Activated CD8-positive, alpha-beta memory T cell treated with anti-CD3 and anti-CD28 coated beads for 48 hours (primary cell): ENCODE data around the gene TTBK2.
"Not testable (repeated sequence)": the region's sequence is repeated elsewhere in the genome, so short reads cannot be mapped to it uniquely, and the experiment has no call there.

Experiments
- DNase-seq, 3 experiments: peaks; one replicate each; pipeline ENCODE4 v3.0.0-alpha.2; 2020; ENCODE audit warnings: low read depth in 2 of 3, low spot score in 2 of 3

Gene TTBK2

DNA sequence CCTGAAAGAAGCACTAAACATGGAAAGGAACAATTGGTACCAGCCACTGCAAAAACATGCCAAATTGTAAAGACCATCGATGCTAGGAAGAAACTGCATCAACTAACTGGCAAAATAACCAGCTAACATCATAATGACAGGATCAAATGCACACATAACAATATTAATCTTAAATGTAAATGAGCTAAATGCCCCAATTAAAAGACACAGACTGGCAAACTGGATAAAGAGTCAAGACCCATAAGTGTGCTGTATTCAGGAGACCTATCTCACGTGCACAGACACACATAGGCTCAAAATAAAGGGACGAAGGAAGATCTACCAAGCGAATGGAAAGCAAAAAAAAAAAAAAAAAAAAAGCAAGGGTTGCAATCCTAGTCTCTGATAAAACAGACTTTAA, 154.5 kb downstream of the TTBK2 start:
- DNase-seq: not testable (repeated sequence)

- not testable (repeated sequence) for DNase-seq
Observed at GRCh38 chr15:42764154-42764731, 156.3 kb downstream of the TTBK2 start.

GRCh38 chr15:42761813-42762212, 158.8 kb downstream of the TTBK2 start:
- not testable (repeated sequence) for DNase-seq

DNA sequence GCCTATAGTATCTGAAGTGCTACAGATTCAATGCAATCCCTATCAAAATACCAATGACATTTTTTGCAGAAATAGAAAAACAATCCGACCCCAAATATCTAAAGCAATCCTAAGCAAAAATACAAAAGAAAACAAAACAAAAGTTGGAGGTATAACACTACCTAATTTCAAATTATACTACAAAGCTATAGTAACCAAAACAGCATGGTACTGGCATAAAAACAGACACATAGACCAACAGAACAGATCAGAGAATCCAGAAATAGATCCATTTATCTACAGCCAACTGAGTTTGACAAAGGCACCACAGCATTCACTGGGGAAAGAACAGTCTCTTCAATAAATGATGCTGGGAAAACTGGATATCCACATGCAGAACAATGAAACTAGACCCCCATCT, 159.8 kb downstream of the TTBK2 start:
- DNase-seq: no peak

GRCh38 chr15:42759093-42759492, 161.5 kb downstream of the TTBK2 start:
- no peak for DNase-seq

DNA sequence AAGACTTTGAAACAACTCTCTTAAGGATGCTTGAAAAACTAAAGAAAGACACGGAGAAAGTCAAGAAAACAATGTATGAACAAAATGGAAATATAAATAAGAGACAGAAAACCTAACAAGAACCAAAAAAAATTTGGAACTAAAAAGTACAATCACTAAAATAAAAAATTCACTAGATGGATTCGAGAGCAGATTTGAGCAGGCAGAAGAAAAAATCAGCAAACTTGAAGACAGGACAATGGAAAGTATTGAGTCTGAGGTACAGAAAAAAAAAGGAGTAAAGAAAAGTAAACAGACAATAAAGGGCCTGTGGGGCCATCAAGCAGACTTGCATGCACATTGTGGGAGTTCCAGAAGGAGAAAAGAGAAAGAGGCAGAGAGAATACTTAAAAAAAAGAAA, 170.3 kb downstream of the TTBK2 start:
- DNase-seq: no peak

- no peak for DNase-seq
Observed at GRCh38 chr15:42749266-42749665, 171.3 kb downstream of the TTBK2 start.

DNA sequence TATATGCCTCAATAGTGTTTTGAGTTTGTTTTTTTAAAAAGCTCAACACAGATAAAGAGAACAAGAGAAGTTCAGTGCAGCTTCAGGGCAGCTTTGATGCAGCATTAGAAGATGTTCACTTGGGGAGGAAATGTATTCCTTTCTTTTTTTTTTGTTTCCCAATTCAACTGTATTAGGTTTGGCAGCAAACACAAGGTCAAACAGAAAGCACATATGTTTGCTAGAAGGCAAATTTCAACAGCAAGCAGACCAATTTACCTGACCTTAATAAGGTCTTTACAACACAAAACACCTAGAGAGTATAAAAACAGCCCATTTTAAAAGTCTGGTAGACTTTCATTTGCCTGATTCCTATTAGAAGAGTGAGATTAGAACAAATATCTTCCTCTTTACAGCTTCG, 176.4 kb downstream of the TTBK2 start:
- no peak for DNase-seq

DNA sequence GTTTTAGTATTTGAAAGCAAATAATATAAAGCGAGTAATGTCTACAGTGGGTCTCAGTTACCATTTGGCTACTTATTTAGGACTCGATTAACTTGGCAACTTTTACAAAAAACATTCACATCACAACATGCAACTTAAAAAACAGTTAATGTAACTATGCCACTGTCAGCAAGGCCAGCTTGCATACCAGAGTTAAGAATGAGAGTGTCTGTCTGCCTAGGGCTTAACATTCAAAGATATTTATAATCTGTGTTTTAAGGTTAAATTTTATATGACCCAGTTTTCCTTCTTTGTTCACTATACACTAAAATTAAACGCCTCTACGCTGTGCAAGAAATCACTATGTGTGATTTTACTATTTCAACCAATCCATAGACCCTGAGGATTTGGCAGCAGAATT, 178.4 kb downstream of the TTBK2 start:
- no peak for DNase-seq

GRCh38 chr15:42741710-42742109, 178.9 kb downstream of the TTBK2 start:
- no peak for DNase-seq

GRCh38 chr15:42737529-42738328, 182.8 kb downstream of the TTBK2 start:
- DNase-seq: no peak

DNA sequence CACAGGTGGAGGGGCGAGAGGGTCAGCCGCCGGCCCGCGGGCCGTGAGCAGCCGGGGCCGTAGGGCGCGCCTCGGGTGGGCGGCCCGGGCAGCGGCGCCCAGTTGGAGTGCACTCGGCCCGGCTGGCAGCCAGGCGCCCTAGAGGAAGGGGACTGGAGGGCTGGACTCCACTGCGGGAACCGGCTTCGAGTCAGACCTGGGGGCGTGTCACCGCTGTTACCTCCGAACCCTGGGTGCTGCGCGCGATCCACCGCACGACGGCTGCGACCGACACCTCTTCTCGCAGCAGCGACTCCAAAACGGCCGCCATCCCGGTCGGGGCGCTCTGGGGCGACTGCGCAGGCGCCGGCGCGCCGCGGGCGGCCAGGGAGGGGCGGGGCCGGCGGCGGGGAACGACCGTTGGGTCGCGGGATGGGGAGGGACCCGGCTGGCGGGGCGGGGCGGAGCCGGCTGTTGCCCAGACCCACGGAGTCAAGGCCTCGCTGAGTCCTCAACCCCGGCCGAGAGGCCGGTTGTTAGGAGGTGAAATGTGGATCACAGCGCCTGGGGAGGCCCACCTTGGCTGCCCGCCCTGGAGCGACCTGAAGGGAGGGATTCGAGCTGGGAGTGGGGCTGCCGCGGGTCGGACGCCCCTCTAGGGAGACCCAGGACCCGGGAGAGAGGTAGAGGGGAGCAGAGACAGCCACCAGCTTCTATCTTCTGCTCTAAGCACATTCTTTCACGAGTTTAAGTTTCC, 183.6 kb downstream of the TTBK2 start, which contains the start of gene CDAN1:
TSS of gene CDAN1 (minus strand) at position 336 of the 736 bp plus-strand sequence. CDS start at position 310, 26 bp downstream.
- peak; percentile 84 to 93 (median 87) for DNase-seq

DNA sequence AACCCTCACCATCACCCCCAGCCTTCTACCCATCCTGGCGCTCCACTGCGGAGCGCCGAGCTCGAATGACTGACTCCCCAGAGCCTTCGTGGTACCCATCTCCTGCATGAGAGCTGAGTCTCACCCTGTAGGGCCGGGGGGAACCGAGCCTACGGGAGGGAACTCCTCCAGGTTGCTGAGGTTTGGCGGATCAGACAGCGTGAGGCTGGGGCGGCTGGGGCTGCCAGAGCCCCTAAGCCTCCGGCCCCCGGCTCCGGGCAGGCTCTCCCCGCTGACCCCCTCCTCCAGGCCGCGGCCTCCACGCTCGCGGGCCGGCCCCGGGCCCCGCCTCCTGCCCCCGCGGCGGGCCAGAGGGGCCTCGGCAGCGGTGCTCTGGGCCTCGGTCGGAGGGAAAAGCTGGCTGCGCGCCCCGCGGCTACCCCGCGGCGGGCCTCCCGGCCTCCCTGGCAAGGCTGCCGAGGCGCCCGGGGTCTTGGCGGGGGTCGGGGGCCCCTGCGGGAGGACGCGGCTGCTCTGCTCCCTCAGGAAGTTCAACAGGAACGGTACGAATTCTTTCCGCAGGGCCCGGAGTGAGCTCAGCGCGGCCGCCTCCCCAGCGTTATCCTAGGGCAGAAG, 184.3 kb downstream of the TTBK2 start:
- DNase-seq: no peak

GRCh38 chr15:42735382-42736165, 185.0 kb downstream of the TTBK2 start:
- no peak for DNase-seq

GRCh38 chr15:42734076-42734672, 186.4 kb downstream of the TTBK2 start:
- DNase-seq: no peak

DNA sequence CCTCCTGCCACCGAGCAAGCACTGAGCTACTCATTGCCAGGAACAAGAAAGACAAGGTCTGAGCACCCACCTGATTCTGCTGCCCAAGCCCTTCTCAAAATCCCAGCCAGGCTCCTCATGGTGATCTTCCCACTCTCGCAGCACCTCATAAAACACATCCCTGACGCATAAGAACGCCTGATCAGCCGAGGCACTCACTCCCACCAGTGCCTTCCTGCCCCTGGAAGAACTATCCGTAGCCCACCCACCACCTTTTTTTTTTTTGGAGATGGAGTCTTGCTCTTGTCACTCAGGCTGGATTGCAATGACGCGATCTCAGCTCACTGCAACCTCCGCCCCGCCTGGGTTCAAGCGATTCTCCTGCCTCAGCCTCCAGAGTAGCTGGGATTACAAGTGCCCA, 187.6 kb downstream of the TTBK2 start:
- no peak for DNase-seq

DNA sequence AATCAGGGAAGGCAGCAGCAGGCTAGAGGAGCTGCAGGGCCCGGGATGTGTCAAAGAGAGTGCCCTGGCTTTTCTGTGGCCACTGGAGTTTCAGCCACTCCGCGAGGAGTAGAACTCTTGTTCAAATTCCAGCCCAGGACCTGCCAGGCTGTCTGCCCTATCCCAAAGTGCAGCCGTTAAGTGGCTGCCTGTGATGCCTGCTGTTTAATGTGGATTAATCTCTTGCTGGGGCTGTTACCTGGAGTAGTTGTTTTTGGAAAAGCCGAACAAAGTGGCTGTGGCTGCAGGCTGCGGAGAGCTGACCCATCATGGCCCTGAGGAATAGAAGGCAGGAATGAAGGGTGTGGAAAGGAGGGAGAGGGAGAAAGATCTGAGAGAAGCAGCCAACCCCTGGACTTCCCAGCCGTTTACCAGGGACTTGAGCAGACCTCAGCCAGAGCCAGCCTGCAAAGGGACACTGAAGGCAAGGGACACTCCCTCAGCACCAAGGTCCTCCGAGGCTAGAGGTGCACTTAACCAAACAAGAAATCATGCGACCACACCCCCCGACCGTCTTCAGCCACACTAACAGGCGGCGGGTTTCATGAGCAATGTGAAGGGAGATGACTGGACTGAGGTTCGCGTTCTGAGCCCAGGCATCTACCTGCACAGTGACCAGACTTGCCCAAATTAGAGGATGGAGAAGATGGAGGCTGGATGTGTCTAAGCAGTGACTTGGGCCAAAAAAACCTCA, 188.3 kb downstream of the TTBK2 start:
- no peak for DNase-seq

GRCh38 chr15:42731461-42731860, 189.1 kb downstream of the TTBK2 start:
- DNase-seq: no peak

DNA sequence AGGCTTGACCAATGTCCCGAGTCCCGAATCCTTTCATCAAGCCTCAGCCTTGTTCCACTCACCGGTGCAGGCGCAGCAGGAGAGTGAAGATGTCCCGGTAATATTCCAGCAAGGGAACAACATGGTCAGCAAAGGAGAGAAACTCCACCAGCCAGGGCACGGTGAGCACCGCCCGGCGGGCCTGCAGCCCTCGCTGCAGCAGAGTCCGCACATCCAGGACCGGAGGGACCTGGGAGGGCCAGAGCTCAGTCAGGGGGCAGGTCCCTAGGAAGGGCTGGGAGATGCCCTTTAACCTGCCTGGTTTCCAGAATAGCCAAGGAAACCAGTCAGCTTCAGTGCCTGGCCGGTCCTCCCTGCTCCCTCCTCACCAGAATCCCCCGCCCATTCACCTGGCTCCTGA, 190.0 kb downstream of the TTBK2 start:
- DNase-seq: no peak

DNA sequence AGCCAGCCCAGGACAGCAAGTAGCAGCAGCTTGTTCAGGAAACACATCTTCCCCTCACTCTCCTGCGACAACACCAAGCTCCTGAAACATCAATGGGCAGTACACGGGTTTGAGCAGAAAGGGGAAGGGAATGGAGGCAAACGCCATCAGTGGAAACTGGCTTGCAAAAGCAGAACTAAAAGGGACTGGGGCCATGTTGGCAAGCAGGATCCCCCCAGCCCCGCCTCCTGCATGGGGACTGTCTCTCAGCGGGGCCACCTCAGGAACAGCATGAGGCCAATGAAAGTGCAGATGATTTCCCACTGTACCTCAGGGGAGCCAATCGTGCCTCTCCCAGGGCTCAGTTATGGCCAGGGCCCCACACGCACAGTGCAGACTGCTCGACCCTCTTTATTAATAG, 190.4 kb downstream of the TTBK2 start:
- no peak for DNase-seq
